Hepatocyte (in vitro differentiated cells): Measurements from ENCODE around the gene BLID.

Experiments used
- EZH2 ChIP-seq: fragments of 200-600 bp; sonication (generic); IDR thresholded peaks from 2 replicates; pipeline ENCODE4 v1.6.1; 2016; ENCODE audit warnings: antibody characterized with exemption, mild to moderate bottlenecking, borderline replicate concordance
- TF ChIP-seq, protein P1 (sequence below): fragments of 200-600 bp; sonication (generic); IDR thresholded peaks from 2 replicates; pipeline ENCODE4 v1.5.1; 2016; ENCODE audit warnings: antibody characterized with exemption, mild to moderate bottlenecking; ENCODE audit not compliant: poor library complexity

DNA sequence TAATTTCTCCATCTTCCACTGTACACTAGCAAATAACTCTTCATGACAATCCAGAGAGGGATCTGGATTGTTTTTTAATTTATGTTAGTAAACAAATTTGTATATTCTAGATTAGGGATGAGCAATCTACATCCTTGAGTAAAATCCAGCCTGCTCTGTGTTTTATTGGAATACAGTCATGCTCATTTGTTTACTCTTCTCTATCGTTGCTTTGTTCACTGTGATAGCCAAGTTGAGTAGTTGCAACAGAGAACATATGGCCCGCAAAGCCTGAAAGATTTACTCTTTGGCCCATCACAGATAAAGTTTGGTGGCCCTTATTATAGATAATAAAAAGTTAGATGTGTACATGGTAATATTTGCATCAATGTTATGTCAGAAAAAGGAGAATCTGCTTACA is 6.2 kb upstream of the BLID start:
- TF ChIP-seq, protein P1, sequence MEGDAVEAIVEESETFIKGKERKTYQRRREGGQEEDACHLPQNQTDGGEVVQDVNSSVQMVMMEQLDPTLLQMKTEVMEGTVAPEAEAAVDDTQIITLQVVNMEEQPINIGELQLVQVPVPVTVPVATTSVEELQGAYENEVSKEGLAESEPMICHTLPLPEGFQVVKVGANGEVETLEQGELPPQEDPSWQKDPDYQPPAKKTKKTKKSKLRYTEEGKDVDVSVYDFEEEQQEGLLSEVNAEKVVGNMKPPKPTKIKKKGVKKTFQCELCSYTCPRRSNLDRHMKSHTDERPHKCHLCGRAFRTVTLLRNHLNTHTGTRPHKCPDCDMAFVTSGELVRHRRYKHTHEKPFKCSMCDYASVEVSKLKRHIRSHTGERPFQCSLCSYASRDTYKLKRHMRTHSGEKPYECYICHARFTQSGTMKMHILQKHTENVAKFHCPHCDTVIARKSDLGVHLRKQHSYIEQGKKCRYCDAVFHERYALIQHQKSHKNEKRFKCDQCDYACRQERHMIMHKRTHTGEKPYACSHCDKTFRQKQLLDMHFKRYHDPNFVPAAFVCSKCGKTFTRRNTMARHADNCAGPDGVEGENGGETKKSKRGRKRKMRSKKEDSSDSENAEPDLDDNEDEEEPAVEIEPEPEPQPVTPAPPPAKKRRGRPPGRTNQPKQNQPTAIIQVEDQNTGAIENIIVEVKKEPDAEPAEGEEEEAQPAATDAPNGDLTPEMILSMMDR: no peak
- TF ChIP-seq EZH2: no peak
